Subcutaneous adipose tissue (tissue), 4 donors: ENCODE results near the gene BMF. TPM values are rescaled to one million over a fixed set of nuclear protein-coding genes. Genes with fewer than 3 reads are reported as not detected.

Source experiments
- CTCF ChIP-seq: fragments of 450-650 bp; IDR thresholded peaks from one replicate; pipeline ENCODE4 v1.5.1; 2016; ENCODE audit warnings: low read depth, mild to moderate bottlenecking, control low read depth, antibody characterized with exemption, moderate library complexity
- total RNA-seq, 4 donors: library from RNA; depleted of rRNA; stranded (reverse); fragments of >200 nt; gene quantifications; one replicate each; pipeline ENCODE4 v1.1.0, GENCODE V29; 2016

BMF gene
- total RNA-seq, 4 donors from 2014 or later: 4.9 to 12.9 (median 6.6) TPM

DNA sequence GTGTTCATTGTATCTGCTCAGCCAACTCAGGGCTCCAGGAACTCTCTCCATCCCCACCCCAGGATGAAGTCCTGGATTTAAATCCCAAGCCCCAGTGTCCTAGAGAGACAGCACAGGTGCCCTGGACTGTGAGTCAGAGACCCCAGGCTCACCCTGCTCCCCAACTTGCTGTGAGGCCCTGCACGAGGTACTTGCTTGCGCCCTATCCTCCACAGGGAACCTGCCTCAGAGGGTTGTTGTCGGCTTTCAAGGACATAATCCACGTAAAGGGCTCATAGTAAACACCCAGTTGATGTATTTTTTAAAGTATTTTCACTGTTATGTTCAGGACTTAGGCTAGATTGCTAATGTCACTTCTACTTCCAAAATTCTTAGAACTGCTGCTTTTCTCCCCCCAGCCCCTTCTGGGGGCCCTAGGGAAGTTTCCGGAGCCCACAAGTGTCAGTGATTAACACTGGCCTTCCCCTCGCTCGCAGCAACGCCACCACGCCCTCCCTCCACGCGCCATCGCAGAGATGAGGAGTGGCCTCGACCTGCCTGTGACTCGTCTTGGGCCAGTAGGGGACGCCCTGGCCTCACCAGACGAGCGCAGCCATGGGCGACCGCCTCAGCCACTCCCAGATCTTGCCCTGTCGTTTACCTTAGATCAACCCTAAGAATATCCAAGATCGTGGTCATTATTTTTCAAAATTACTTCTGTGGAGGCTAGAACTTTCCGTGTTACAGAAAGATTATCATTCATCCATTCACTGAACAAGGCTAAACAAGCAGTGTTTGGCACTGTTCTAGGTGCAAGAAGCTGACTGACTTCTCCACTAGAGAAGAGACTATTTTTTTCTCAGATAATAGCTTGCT, 63.7 kb downstream of the BMF start:
- no peak for TF ChIP-seq CTCF

- TF ChIP-seq CTCF: no peak
Observed at GRCh38 chr15:40043927-40044716, 64.6 kb downstream of the BMF start.

DNA sequence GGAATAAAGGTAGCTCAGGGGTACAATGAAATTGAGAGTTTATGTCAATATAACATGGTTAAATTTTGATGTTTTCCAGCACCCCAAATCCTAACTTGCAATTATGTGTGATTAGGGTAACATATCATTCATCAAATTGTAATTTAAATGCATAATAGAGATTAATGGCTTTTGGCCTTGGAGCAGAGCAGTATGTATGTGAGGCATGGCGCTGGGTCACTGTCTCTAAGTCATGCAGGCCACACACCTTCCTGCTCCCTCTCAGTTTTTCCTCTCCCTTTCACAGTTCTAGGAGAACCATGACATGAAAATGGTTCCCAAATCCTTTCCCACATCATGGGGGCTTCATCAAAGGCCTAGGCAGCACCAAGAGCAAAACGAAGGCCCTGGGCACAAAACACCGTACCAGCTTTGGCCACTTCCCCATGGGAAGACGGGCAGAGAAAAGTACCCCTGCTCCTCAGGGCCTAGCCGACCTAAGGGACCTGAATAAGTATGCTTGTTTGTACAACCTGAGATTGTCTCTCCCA, 65.8 kb downstream of the BMF start:
- TF ChIP-seq CTCF: no peak

DNA sequence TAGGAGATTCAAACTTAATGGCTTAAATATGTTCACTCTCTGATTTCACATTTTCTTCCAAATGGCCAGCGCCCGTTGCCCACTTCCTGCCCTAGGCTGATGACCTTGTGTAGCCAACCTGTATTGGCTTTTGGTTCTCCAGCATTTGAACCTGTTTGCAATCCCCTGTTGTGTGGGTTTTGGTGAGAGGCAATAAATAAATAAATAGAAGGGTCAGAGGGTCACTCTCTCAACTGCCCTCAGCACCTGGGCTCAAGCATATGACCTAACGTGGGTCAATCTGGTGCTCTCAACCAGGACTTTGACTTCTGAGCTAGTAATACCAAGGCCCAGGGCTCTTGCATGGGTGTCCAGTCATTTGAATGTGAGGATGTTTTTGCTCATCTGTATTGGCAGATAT, 67.9 kb downstream of the BMF start:
- no peak for TF ChIP-seq CTCF

DNA sequence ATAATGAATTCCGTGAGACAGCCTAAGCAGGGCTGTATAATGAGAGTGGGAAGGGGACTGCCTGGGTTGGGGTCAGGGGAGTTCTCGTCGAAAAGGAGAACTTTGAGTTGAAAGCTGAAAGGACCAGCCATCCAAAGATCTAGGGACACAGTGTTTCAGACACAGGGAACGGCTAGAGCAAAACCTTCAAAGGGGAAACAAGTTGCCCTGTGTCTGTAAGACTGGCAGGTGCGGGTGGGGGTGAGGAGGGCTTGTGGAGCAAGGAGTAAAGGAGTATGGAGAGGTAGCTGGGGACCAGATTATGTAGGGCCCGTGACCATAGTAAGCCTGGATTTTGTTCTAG, 68.4 kb downstream of the BMF start:
- no peak for TF ChIP-seq CTCF

GRCh38 chr15:40038638-40039543, 69.8 kb downstream of the BMF start, which contains the start of gene SRP14:
TSS of gene SRP14 (minus strand) at chr15:40039181. CDS start at chr15:40039116, 65 bp downstream.
- TF ChIP-seq CTCF: no peak
